ENCODE results near the gene GPR139.

Gene GPR139

GRCh38 chr16:19997264-19997663, 76.4 kb downstream of the GPR139 start:
- H3K4me3 ChIP-seq (ENCODE audit: low read depth, low read length) = no peak overlapping the region
- TF ChIP-seq CTCF (IDR thresholded peaks at IDR 0.05; ENCODE audit: control insufficient read depth, extremely low read depth, insufficient read depth) = no peak
- peak; percentile 64 for DNase-seq (ENCODE audit: low read depth)

- no peak for DNase-seq (ENCODE audit: low read depth)
- TF ChIP-seq CTCF (IDR thresholded peaks at IDR 0.05; ENCODE audit: control insufficient read depth, extremely low read depth, insufficient read depth) = no peak
- H3K4me3 ChIP-seq (ENCODE audit: low read depth, low read length) = no peak overlapping the region
Observed at GRCh38 chr16:19994466-19995170, 79.1 kb downstream of the GPR139 start.

GRCh38 chr16:19991614-19992013, 82.1 kb downstream of the GPR139 start:
- H3K4me3 ChIP-seq (ENCODE audit: low read depth, low read length) = no peak overlapping the region
- no peak for DNase-seq (ENCODE audit: low read depth)
- TF ChIP-seq CTCF (IDR thresholded peaks at IDR 0.05; ENCODE audit: control insufficient read depth, extremely low read depth, insufficient read depth) = peak; percentile 19; the same call in 1 of the 2 replicates

- no peak for DNase-seq (ENCODE audit: low read depth)
- H3K4me3 ChIP-seq (ENCODE audit: low read depth, low read length) = no peak overlapping the region
- no peak for TF ChIP-seq CTCF (IDR thresholded peaks at IDR 0.05; ENCODE audit: control insufficient read depth, extremely low read depth, insufficient read depth)
Observed at GRCh38 chr16:19984135-19984534, 89.6 kb downstream of the GPR139 start.

Data from LNCaP clone FGC (cell line).